DMS79 treated with DMSO at 0.1 percent for 48 hours (cell line): ENCODE measurements around the gene LRRIQ1.

Source experiments
- DNase-seq: peaks from one replicate; lab custom pipeline; 2025; lab: John Stamatoyannopoulos, UW

Gene LRRIQ1

GRCh38 chr12:85281636-85282312 lies 245.6 kb downstream of the LRRIQ1 start:
- no peak for DNase-seq

GRCh38 chr12:85283560-85283959 lies 247.4 kb downstream of the LRRIQ1 start:
- no peak for DNase-seq
